GM21737 (cell line): Measurements from ENCODE around the gene ABHD3.
A peak's percentile ranks its signal among the peaks of the same experiment; 100 is the strongest.
"Not testable (repeated sequence)": the region's sequence is repeated elsewhere in the genome, so short reads cannot be mapped to it uniquely, and the experiment has no call there.

Experiments
- ATAC-seq: cut with Tn5 transposase; IDR thresholded peaks from one replicate; pipeline ENCODE4 v1.9.1; 2021; ENCODE audit warnings: mild to moderate bottlenecking, moderate library complexity; ENCODE audit not compliant: unreplicated experiment

The ABHD3 gene, protein sequence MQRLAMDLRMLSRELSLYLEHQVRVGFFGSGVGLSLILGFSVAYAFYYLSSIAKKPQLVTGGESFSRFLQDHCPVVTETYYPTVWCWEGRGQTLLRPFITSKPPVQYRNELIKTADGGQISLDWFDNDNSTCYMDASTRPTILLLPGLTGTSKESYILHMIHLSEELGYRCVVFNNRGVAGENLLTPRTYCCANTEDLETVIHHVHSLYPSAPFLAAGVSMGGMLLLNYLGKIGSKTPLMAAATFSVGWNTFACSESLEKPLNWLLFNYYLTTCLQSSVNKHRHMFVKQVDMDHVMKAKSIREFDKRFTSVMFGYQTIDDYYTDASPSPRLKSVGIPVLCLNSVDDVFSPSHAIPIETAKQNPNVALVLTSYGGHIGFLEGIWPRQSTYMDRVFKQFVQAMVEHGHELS

DNA sequence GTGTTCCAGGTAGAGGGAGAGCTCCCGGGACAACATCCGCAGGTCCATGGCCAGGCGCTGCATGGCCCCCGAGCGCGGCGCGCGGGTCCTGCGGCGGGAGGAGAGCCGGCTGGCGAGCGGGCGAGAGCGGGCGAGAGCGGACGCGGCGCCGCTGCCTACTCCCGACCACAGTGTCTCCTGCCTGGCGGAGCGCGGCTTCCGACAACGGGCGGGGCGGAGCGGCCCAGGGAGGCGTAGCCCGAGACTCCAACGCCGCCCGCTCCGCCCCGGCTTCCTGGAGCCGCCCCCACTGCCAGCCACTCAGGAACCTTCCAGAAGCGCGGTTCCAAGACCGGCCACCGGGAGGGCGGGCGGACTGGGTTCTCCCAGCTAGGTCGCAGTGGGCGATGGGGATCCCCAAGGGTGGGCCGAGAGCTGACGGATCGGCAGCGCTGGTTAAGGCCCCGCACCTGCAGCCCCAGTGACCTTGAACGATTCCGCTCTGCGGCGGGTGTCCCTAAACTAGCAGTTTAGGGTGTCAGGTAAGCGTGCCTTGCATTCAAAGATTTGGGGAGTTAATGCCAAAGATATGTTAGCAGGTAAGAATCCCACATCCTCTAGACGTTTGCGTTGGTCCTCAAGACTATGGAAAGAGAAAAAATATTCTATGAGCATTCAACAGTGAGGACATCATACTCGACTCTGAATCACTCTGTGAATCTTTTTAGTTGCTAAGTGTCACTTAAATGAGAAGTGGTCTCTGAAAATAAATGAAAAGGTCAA, at the start of gene ABHD3:
TSS of gene ABHD3 (minus strand) at position 172 of the 762 bp plus-strand sequence. CDS start at position 63, 109 bp downstream.
- ATAC-seq = peak; percentile 95

DNA sequence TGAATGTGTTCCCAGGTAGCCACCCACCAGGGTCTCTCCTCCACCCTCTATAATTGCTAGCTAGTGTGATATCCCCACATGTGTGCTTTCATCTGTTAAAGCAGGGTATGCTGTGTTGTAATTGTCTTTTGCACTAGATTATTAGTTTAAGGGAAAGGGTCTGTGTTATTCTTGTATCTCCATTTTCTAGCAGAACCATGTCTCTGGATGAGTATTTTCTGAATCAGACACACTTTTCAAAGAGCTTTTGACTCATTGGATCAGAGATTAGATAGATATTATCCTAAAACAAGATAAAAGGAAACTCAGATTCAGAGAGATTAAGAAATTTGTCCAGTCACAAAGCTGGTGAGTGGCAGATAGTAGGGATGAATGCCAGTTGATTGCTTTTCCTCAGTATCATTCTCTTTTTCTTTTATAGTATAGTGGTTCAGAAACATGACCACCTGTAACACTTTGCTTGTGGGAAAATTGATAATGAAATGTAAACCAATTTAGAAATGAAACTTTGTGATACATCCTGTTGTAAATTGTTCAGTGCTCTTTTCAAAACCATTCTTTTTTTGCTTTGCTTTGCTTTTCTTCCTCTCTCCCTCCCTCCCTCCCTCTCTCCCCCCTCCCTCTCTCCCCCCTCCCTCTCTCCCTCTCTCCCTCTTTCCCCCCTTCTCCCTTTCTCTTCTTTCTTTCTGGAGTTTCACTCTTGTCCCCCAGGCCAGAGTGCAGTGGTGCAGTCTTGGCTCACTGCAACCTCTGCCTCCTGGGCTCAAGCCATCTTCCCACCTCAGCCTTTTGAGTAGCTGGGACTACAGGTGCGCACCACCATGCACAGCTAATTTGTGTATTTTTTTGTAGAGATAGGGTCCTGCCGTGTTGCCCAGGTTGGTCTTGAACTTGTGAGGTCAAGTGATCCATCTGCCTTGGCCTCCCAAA, 43.5 kb upstream of the ABHD3 start:
- ATAC-seq = no peak

DNA sequence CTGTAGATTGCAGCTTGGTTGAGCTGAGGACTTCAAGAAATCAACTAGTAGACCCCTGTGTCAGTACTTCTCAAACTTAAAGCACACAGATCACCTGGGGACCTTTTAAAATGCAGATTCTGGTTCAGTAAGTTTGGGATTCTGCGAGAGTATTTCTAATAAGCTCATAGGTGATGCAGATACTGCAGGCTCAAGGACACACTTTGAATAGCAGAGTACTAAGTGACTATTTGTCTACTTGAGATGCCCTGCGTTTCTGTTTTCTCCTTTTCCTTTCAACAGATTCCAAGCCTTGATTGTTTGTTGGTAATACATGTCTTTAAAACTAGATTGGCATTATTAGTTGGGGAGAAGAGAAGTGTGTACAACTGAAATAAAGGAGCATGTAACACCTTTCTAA, 42.7 kb upstream of the ABHD3 start:
- no peak for ATAC-seq

DNA sequence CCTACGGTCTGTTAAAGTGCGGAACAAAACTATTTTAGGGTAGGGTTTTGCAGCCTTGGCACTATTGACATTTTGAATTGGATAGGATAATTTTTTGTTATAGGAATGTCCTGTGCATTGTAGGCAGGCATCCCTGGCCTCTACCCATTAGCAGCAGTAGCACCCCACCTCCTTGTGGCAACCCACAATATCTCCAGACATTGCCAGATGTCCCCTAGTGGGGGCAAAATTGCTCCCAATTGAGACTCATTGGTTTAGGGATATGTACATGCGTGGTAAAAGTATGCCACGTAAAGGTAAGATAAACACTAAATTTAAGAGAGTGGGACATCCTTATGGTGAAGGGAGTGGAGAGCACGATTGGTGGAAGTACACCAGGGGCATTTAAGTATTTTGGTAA, 40.7 kb upstream of the ABHD3 start:
- ATAC-seq = no peak

DNA sequence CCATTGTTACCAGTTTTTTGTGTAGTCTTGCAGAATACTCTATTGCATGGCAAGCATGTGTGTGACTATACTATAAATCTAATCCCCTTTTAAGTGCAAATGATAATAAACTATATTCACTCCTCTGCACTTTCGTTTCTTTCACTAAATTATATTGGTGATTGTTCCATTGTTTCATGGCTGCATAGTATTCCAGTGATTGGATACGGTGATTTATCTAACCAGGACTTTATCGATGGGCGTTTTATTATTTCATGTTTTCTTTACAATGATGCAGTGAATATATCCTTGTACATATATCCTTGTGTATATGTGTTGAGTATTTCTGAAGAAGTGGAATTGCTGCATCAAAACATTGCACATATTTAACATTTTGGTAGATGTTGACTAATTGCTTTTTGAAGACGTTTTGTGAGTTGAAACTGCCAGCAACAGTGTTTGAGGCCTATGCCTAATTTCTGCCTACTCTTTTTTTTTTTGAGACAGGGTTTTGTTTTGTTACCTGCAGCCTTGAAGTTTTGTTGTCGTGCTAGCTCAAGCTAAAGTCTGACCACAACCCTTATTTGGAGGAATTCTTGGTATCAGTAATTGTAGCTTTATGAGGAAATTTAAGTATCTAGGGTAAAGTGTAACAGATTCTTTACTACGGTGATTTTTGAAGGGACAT, 38.7 kb upstream of the ABHD3 start:
- no peak for ATAC-seq

DNA sequence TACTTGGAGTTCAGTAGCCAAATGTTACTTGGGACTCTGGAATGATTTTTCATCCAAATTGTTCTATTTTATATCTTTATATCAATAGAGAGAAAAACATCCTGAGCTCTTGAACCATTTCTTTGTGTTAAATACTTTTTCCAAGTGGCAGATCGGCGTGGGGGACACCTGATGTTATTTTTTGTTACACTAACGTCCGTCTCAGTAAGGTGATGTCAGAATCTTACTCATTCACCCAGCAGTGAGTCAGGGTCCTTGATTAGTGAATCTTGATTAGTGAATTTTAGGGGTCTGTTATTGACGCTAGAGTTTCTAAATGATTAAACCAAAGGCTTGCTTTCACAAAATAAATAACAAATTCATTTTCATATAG, 37.7 kb upstream of the ABHD3 start:
- no peak for ATAC-seq

DNA sequence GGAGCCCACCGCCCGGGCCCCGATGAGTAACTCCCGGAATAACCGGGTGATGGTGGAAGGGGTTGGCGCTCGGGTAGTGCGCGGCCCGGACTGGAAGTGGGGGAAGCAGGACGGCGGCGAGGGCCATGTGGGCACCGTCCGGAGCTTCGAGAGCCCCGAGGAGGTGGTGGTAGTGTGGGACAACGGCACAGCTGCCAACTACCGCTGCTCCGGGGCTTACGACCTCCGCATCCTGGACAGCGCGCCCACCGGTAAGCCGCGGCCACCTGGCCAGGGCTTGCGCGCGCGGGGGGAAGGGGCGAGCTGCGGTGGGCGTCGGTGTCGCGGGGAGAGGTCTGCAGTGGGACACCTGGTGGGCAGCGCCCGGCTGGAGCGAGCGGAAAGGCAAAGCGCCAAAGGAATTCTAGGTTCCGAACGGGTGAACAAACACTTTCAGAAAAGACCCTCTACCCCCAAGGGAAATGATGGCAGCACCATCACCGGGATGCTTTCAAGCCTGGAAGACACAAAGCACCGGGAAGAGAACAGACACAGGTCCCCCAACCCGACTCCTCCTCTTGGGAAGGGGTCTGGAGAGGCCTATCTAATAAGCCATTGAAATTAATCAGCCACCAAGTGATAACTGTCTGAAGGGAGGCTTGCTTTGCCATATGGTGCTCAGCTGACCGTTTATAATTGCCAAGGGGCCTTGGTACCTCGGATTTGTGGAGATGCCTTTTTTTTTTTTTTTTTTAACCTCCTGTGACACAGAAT, 37.2 kb upstream of the ABHD3 start:
- ATAC-seq = peak; percentile 18

DNA sequence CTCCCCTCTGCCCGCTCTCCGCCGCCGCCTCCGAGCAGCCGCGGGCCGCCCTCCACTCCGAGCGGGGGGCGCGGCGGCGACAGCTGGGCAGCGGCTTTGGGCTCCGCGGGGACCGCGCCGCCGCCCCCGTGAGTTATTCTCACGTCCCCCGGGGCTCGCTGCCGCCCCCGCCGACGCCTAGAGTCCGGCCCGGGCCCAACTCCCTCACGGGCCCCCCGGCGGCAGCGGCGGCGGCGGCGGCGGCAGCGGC, 36.7 kb upstream of the ABHD3 start:
- ATAC-seq = peak; percentile 36

DNA sequence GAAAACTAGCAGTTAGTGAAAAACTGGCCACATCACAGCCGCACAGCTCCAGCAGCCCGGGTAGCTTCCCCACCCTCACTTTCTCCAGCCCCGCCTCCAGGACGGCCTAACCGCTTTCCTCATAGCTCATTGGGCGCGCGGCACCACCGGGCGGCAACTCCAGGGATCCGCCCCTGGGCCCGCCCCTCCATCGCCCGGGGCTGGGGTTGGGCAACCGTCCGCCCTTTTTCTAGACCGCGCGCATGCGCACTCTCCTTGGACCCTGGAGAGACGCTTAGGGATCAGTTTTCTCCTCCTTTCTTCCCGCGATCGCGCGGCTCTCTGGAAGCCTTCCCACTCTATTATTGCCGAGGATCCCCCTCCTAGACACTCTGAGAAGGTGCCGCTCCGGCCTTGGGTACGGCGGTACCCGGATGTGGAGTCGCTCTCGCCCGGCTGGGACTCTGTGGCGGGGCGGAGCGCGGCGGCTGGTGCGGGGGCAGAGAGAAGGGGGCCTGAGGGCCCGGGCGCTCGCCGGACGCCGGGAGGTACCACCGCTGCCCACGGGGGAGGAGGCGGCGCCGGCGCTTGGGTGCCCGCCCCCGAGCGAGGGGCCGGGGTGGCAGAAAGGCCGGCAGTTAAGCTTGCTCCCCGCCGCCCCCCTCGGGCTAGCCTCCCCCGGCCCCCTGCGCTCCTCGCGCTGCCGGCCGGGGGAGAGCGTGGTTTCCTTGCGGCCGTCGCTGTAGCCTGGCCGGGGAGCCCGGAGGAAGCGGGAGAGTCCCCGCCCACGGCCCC, 36.2 kb upstream of the ABHD3 start, which contains the start of gene MIB1:
TSS of gene MIB1 (plus strand) at position 255 of the 774 bp plus-strand sequence. CDS start 792 bp downstream, outside the sequence.
- ATAC-seq = peak; percentile 97

DNA sequence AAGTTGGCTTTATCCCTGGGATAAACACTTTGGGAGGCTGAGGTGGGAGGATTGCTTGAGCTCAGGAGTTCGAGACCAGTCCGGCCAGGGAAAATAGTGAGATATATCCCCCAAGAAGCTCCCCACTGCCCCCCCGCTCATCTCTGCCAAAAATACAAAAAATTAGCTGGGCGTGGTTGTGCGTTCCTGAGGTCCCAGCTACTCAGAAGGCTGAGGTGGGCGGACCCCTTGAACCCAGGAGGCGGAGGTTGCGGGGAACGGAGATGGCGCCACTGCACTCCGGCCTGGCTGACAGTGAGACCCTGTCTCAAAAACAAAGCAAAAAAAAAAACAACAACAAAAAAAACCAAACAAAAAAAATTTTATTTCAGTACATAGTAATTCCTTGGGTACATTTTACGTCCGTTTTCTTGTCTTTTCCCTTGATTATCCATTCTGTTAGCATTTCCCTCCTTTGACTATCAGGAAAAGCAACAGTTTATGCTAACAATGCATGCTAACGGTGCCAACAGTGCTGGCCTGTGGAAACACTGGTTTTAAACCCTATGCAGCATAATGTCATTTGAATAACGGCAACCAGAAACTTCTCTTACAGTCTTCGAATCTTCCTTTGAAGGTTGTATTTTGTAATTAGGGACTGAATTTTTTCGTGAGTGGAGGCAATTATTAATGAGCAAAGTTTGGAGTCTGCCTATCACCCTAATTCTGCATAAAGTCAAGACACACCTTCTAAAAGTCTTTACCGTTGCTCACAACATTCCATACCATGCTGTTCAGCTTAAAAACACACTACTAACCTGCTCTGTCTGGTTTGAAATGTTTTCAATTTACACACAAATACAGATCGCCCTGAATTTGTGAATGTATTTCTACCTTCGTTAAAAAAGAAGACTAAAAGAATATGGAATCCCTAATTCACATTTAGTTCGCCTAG, 35.3 kb upstream of the ABHD3 start:
- peak; percentile 14 for ATAC-seq

DNA sequence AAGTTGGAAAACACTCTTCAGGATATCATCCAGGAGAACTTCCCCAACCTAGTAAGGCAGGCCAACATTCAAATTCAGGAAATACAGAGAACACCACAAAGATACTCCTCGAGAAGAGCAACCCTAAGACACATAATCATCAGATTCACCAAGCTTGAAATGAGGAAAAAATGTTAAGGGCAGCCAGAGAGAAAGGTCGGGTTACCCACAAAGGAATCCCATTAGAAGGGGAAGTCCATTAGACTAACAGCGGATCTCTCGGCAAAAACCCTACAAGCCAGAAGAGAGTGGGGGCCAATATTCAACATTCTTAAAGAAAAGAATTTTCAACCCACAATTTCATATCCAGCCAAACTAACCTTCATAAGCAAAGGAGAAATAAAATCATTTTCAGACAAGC, 32.4 kb upstream of the ABHD3 start:
- not testable (repeated sequence) for ATAC-seq

DNA sequence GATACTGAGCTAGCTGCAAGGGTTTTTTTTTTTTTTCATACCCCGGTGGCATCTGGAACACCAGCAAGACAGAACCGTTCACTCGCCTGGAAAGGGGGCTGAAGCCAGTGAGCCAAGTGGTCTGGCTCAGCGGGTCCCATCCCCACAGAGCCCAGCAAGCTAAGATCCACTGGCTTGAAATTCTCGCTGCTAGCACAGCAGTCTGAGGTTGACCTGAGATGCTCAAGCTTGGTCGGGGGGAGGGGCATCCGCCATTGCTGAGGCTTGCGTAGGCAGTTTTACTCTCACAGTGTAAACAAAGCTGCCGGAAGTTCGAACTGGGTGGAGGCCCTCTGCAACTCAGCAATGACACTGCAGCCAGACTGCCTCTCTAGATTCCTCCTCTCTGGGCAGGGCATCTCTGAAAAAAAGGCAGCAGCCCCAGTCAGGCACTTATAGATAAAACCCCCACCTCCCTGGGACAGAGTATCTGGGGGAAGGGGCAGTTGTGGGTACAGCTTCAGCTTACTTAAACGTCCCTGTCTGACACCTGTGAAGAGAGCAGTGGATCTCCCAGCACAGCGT, 31.0 kb upstream of the ABHD3 start:
- no peak for ATAC-seq

DNA sequence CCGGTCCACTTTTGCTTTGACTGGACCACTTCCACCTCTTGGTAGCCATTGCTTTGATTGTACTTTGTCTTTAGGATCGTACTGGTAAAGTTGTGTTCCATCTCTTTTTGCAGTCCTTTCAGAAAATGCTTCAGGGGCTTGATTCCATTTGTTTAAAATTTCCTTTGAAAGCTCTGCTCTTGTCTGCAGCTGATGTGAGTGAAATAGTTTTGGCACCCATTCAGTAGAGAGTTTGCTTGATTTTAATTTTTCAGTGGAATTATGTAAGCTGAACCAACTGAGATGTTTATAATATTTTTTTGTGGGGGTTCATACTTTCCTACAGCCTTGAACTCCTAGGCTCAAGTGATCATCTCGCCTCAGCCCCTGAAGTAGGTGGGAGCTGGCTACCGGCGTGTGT, 28.4 kb upstream of the ABHD3 start:
- no peak for ATAC-seq

DNA sequence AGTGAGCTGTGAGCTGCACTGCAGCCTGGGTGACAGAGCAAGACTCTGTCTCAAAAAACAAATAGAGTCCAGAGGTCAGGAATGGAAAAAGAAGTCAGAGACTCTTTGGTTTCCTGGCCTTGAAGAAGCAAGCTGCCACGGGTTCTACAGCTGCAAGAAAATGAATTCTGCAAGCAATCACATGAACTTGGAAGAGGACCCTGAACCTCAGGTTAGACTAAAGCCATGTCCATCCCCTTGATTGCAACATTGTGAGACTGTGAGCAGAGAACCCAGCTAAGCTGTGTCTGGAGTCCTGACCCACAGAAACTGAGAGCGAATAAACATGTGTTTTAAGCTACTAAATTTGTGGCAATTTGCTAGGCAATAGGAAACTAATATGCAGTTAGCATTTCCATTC, 23.1 kb upstream of the ABHD3 start:
- ATAC-seq = no peak

DNA sequence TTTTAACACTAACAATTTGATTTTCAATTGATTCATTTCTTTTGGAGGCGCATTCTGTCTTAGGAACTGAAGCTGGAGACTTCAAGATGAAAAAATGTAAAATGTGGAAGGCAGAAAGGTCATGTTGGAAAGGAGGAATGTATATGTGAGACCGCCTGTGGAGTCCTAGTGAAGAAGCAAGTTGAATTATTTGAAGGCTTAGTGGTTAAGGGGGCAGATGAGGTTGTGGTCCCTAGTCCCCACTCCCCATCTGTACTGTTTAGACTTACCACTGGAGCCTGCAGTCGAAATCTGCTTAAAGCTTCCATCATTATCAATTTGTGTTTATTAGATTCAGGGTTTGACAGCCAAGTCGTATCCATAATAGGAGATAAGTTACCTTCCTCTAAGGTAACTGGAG, 20.6 kb upstream of the ABHD3 start:
- ATAC-seq = no peak

DNA sequence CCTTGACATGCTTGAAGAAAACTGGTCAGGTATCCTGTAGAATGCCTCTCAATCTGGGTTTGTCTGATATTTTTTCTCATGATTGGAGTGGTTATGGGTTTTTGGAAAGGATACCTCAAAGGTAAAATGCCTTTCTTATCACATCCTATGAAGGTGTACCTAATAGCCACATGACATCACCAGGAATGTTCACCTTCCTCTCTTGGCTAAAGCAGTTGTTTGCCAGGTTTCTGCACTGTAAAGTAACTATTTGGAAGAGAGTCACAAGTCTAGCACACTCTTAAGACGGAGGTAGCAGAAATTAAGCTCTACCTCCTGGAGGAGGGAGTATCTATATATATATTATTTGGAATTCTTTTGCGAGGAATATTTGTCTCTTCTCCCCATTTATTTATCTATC, 18.1 kb upstream of the ABHD3 start:
- no peak for ATAC-seq

DNA sequence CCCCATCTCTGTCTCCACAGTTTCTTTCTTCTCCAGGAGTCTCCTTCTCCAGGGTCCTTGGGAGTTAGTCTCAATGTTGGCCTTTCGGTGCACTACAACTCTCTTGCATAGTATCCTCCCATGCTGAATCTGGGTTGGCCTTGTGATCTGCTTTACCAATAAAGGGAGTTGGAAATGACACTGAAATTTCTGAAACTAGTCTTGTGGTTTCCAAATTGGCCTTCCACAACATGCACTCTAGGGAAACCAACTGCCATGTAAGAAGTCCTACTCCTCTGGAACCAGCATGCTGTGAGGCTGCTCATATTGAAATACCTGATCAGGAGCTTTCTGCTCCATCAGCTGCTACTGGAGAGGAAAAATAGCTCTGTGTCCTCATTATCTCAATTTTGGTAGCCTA, 9.9 kb upstream of the ABHD3 start:
- no peak for ATAC-seq

DNA sequence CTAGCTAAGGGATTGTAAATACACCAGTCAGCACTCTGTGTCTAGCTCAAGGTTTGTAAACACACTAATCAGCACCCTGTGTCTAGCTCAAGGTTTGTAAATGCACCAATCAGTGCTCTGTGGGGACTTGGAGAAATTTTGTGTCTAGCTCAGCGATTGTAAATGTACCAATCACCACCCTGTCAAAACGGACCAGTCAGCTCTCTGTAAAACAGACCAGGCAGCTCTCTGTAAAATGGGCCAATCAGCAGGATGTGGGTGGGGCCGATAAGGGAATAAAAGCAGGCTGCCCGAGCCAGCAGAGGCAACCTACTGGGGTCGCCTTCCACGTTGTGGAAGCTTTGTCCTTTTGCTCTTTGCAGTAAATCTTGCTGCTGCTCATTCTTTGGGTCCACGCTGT, 2.6 kb upstream of the ABHD3 start:
- ATAC-seq = not testable (repeated sequence)
